Right lobe of liver (tissue), 4 donors: Measurements from ENCODE around the gene DPP6.

Experiments
- POLR2A ChIP-seq: fragments of 450-650 bp; IDR thresholded peaks from one replicate; pipeline ENCODE4 v1.6.1; 2017; ENCODE audit warnings: antibody characterized with exemption, mild to moderate bottlenecking
- TF ChIP-seq, protein P1 (sequence below), 4 donors: fragments of 200-600 bp in 3 of 4; fragments of 450-650 bp in 1 of 4; IDR thresholded peaks; one replicate each; pipeline versions ENCODE4 v1.5.1 to v1.8.0; 2016 to 2022; ENCODE audit warnings: antibody characterized with exemption in 4 of 4, mild to moderate bottlenecking in 2 of 4
- donor health status: DM: no; HTN: no; CAD: no.
- donor health status: DM: no; HTN: no; CAD: no.
- donor health status: DM: no; HTN: yes; CAD: no.

DNA sequence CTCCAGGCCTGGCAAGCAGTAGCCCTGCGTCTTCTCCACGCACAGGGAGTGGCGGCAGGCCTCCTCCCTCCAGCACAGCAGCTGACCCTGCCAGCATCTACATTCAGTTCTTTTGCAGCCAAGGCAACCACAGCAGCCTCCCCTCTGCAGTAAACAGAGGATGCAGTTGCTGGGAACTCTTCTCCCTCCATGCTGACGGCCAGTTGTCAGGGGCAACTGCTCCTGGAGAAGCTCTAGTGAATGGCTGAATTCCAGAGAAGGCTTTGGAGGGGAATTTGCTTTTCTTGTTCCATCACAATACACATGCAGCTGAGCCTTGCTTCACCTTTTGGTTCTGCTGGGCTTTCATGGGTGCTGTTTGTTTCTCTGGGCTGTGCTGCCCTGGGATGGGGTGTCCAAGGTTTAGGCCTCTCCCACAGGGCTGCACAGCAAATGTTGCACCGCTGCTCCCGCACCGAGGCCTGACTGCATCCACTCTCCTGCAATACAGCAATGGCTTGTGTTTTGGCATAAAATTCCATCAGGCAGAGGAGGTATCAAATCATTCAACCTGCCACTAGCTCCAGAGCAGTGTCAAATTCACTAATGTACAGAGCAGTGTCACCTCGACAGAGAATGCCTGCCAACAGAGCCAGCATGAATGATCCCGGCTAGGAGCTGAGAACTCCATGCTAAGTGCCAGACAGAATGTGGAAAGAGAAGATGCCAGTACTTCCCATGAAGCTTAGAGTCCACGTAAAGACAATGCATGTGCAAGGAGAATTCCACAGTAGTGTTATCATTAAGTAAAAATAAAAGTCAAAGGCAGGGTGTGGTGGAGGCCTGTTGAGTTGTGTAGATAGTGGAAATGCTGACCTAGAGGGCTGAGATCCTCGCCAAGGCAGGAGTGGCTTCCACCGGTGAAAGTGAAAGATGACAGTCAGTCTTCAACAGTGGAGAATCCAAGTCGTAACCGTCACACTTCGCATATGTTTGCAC is 399.6 kb downstream of the DPP6 start:
- TF ChIP-seq, protein P1, sequence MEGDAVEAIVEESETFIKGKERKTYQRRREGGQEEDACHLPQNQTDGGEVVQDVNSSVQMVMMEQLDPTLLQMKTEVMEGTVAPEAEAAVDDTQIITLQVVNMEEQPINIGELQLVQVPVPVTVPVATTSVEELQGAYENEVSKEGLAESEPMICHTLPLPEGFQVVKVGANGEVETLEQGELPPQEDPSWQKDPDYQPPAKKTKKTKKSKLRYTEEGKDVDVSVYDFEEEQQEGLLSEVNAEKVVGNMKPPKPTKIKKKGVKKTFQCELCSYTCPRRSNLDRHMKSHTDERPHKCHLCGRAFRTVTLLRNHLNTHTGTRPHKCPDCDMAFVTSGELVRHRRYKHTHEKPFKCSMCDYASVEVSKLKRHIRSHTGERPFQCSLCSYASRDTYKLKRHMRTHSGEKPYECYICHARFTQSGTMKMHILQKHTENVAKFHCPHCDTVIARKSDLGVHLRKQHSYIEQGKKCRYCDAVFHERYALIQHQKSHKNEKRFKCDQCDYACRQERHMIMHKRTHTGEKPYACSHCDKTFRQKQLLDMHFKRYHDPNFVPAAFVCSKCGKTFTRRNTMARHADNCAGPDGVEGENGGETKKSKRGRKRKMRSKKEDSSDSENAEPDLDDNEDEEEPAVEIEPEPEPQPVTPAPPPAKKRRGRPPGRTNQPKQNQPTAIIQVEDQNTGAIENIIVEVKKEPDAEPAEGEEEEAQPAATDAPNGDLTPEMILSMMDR (IDR thresholded peaks at IDR 0.05) = no peak
- no peak for TF ChIP-seq POLR2A
